Measurements from ENCODE around the gene RRAD.
"Not testable (repeated sequence)": the region's sequence is repeated elsewhere in the genome, so short reads cannot be mapped to it uniquely, and the experiment has no call there.

- TF ChIP-seq EZH2 (IDR thresholded peaks at IDR 0.05; ENCODE audit: borderline replicate concordance, low read depth, low read length, poor library complexity, severe bottlenecking); CTCF (conservative IDR thresholded peaks at IDR 0.05; ENCODE audit: low read depth, low read length): not testable (repeated sequence)
Observed at GRCh38 chr16:66955363-66956153, 30.2 kb upstream of the RRAD start.
